Lung (tissue), 12 donors: ENCODE measurements around the gene BCL7C. TPM values are rescaled to one million over a fixed set of nuclear protein-coding genes. Genes with fewer than 3 reads are reported as not detected.
"Not testable (repeated sequence)": the region's sequence is repeated elsewhere in the genome, so short reads cannot be mapped to it uniquely, and the experiment has no call there.

Source experiments
- ATAC-seq: fragments of 200-7000 bp; cut with Tn5 transposase; one replicate; pipeline ENCODE4 v1.9.1; 2020; ENCODE audit warnings: moderate number of reproducible peaks; ENCODE audit not compliant: insufficient read depth, low FRiP score
- DNase-seq, 3 donors: peaks; one replicate each; pipeline ENCODE4 v3.0.0-alpha.2; 2013 to 2017
- H3K27ac ChIP-seq, 2 donors: one replicate each; pipeline ENCODE4 v1.5.1; 2013; ENCODE audit warnings: mild to moderate bottlenecking in 2 of 2, moderate library complexity in 2 of 2, control low read depth in 1 of 2, inconsistent platforms in 1 of 2, low read depth in 1 of 2, low read length in 1 of 2
- H3K27me3 ChIP-seq, 3 donors: one replicate each; pipeline ENCODE4 v1.5.1; 2013; ENCODE audit warnings: low read length in 2 of 3; ENCODE audit not compliant: control insufficient read depth in 3 of 3, insufficient read depth in 3 of 3
- H3K36me3 ChIP-seq, 4 donors: one replicate each; pipeline ENCODE4 v1.5.1; 2013; ENCODE audit warnings: low read length in 4 of 4, mild to moderate bottlenecking in 1 of 4, moderate library complexity in 1 of 4; ENCODE audit not compliant: control insufficient read depth in 4 of 4, insufficient read depth in 4 of 4
- H3K4me1 ChIP-seq, 5 donors: one replicate each; pipeline ENCODE4 v1.5.1; 2013; ENCODE audit warnings: low read length in 5 of 5, mild to moderate bottlenecking in 2 of 5, moderate library complexity in 1 of 5; ENCODE audit not compliant: control insufficient read depth in 5 of 5, insufficient read depth in 5 of 5
- H3K4me3 ChIP-seq: one replicate; pipeline ENCODE4 v1.5.1; 2013; ENCODE audit warnings: mild to moderate bottlenecking, control low read depth, moderate library complexity
- H3K9ac ChIP-seq, 2 donors: one replicate each; pipeline ENCODE4 v1.5.1; 2013; ENCODE audit warnings: low read length in 2 of 2, control low read depth in 1 of 2; ENCODE audit not compliant: insufficient read depth in 1 of 2
- H3K9me3 ChIP-seq, 4 donors: one replicate each; pipeline ENCODE4 v1.5.1; 2013; ENCODE audit warnings: low read length in 3 of 4, mild to moderate bottlenecking in 1 of 4, moderate library complexity in 1 of 4; ENCODE audit not compliant: control insufficient read depth in 4 of 4, insufficient read depth in 3 of 4
- CTCF ChIP-seq: IDR thresholded peaks from 2 replicates; pipeline ENCODE4 v1.5.1; 2012; ENCODE audit warnings: mild to moderate bottlenecking; ENCODE audit errors: control extremely low read depth, extremely low read depth
- WGBS, 2 donors: extraction: QIAGEN DNeasy Blood & Tissue Kit; methylation state at CpG; one replicate each; pipeline ENCODE4 v1.1.7; 2013; 5-methylcytosine and 5-hydroxymethylcytosine counted together
- polyA plus RNA-seq, 2 donors: library from polyadenylated mRNA; stranded (reverse); fragments of 200-250 nt; gene quantifications; one replicate each; pipeline ENCODE4 v1.2.1, GENCODE V29; 2013
- total RNA-seq, 2 donors: library from RNA; depleted of rRNA in 1 of 2; stranded (reverse); fragments of >200 nt in 1 of 2; gene quantifications; one replicate each; pipeline ENCODE4 v1.2.1, GENCODE V29; 2014 to 2021
- donor health status: control.
- donor health status: control.
- donor health status: Bipolar disorder and iron deficiency.
- donor health status: healthy.
- donor health status: DM: yes; HTN: yes; CAD: no.

BCL7C gene
- total and polyA plus RNA-seq, 4 donors = 18.2 to 51.8 (median 28.3) TPM

- WGBS, 2 donors = 1 to 2% methylated on average over 9 to 11 of the region's 11 CpGs
- no peak for TF ChIP-seq CTCF
- ATAC-seq = no peak
- peaks cover 0 to 3% (median 0%) of the 10 kb centered on the region in 4 donors for H3K9me3 ChIP-seq
- peak overlapping the region; percentile 76 to 86 for H3K9ac ChIP-seq
- peak overlapping the region; percentile 90 to 94 for H3K27ac ChIP-seq
- H3K4me3 ChIP-seq = peak overlapping the region; percentile 81
- H3K27me3 ChIP-seq = no peaks in the 10 kb centered on the region
- H3K36me3 ChIP-seq = peaks cover 4 to 18% (median 14%) of the 10 kb centered on the region in 4 donors
- DNase-seq = no peak
- peaks cover 9 to 34% (median 21%) of the 10 kb centered on the region in 5 donors for H3K4me1 ChIP-seq
Observed at GRCh38 chr16:30893417-30893743, 497 bp downstream of the BCL7C start.

- 63 to 65% methylated on average over 20 of the region's 20 CpGs for WGBS, 2 donors
- peak overlapping the region; percentile 76 to 86 for H3K9ac ChIP-seq
- peaks cover 4 to 20% (median 17%) of the 10 kb centered on the region in 4 donors for H3K36me3 ChIP-seq
- H3K9me3 ChIP-seq = peaks cover 0 to 3% (median 0%) of the 10 kb centered on the region in 4 donors
- DNase-seq = no peak
- no peak for ATAC-seq
- peak overlapping the region; percentile 81 for H3K4me3 ChIP-seq
- peaks cover 9 to 34% (median 21%) of the 10 kb centered on the region in 5 donors for H3K4me1 ChIP-seq
- H3K27ac ChIP-seq = peak overlapping the region in 1 of 2 donors; percentile 94
- TF ChIP-seq CTCF = no peak
- no peaks in the 10 kb centered on the region for H3K27me3 ChIP-seq
Observed at GRCh38 chr16:30892670-30893416, 1.0 kb downstream of the BCL7C start.

GRCh38 chr16:30891043-30891823 is 2.6 kb downstream of the BCL7C start:
- not testable (repeated sequence) for H3K9ac ChIP-seq, H3K4me3 ChIP-seq, H3K27me3 ChIP-seq, DNase-seq, H3K27ac ChIP-seq, ATAC-seq, H3K9me3 ChIP-seq
- Histone ChIP-seq H3K36me3 (peaks cover 4 to 26% (median 24%) of the 10 kb centered on the region in 4 donors), H3K4me1 (peaks cover 9 to 30% (median 19%) of the 10 kb centered on the region in 5 donors)
- WGBS, 2 donors = 90 to 95% methylated on average over 14 to 15 of the region's 15 CpGs

GRCh38 chr16:30889721-30890120 is 4.2 kb downstream of the BCL7C start:
- 85 to 89% methylated on average over 5 of the region's 5 CpGs for WGBS, 2 donors
- H3K36me3 ChIP-seq = peaks cover 4 to 35% (median 34%) of the 10 kb centered on the region in 4 donors
- no peak for ATAC-seq

More at GRCh38 chr16:30889721-30890120, 4.2 kb downstream of the BCL7C start:
- Histone ChIP-seq H3K9me3 (peaks cover 0 to 3% (median 0%) of the 10 kb centered on the region in 4 donors), H3K27me3 (no peaks in the 10 kb centered on the region), H3K27ac (no peak overlapping the region), H3K4me3 (no peak overlapping the region), H3K4me1 (peaks cover 5 to 15% (median 10%) of the 10 kb centered on the region in 5 donors), H3K9ac (no peak overlapping the region)
- TF ChIP-seq CTCF = no peak
- no peak for DNase-seq
